Kidney epithelial cell (primary cell): Measurements from ENCODE around the gene SHPK. TPM values are rescaled to one million over a fixed set of nuclear protein-coding genes. Genes with fewer than 3 reads are reported as not detected.
A peak's percentile ranks its signal among the peaks of the same experiment; 100 is the strongest.

Experiments
- DNase-seq: peaks from one replicate; pipeline ENCODE4 v3.0.0-alpha.2; 2010; ENCODE audit warnings: low read depth
- H3K27me3 ChIP-seq: 2 replicates; pipeline ENCODE4 v1.6.0; 2011; ENCODE audit warnings: low read length; ENCODE audit not compliant: control insufficient read depth, insufficient read depth
- H3K36me3 ChIP-seq: 2 replicates; pipeline ENCODE4 v1.5.1; 2011; ENCODE audit warnings: low read length; ENCODE audit not compliant: control insufficient read depth, insufficient read depth
- H3K4me3 ChIP-seq: 2 replicates; pipeline ENCODE4 v1.5.1; 2011; ENCODE audit warnings: low read depth, mild to moderate bottlenecking, control low read depth, low read length
- total RNA-seq: library from RNA; depleted of rRNA; stranded (reverse); fragments of >200 nt; gene quantifications from 2 replicates; pipeline ENCODE4 v1.2.3, GENCODE V29; 2015
- TF ChIP-seq, protein P1 (sequence below): IDR thresholded peaks from 2 replicates; pipeline ENCODE4 v1.5.1; 2011; ENCODE audit warnings: mild to moderate bottlenecking, moderate library complexity, low read length, control low read depth, inconsistent platforms; ENCODE audit not compliant: insufficient read depth, poor library complexity, severe bottlenecking

SHPK gene
- total RNA-seq, 1 donor from 2014 or later, result 17.5 TPM

DNA sequence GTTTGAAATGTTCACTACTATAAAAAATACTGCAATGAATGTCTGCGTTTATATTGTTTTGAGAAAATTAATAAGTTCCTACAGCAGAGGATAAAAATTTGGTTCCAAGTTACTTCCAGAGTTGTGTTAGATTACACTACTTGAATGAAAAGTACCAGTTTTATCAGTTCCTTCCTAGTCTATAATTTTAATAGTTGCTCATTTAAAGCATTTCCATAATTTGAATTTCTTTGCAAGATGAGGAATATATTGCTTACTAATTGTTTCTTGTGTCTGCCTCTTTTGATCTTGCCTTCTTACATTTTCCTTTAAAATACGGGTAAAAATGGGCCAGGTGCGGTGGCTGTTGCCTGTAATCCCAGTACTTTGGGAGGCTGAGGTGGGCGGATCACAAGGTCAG lies 36.5 kb upstream of the SHPK start:
- H3K27me3 ChIP-seq, result no peaks in the 10 kb centered on the region
- TF ChIP-seq, protein P1, sequence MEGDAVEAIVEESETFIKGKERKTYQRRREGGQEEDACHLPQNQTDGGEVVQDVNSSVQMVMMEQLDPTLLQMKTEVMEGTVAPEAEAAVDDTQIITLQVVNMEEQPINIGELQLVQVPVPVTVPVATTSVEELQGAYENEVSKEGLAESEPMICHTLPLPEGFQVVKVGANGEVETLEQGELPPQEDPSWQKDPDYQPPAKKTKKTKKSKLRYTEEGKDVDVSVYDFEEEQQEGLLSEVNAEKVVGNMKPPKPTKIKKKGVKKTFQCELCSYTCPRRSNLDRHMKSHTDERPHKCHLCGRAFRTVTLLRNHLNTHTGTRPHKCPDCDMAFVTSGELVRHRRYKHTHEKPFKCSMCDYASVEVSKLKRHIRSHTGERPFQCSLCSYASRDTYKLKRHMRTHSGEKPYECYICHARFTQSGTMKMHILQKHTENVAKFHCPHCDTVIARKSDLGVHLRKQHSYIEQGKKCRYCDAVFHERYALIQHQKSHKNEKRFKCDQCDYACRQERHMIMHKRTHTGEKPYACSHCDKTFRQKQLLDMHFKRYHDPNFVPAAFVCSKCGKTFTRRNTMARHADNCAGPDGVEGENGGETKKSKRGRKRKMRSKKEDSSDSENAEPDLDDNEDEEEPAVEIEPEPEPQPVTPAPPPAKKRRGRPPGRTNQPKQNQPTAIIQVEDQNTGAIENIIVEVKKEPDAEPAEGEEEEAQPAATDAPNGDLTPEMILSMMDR, result no peak
- DNase-seq, result no peak
- H3K4me3 ChIP-seq, result no peak overlapping the region
- H3K36me3 ChIP-seq, result no peaks in the 10 kb centered on the region

DNA sequence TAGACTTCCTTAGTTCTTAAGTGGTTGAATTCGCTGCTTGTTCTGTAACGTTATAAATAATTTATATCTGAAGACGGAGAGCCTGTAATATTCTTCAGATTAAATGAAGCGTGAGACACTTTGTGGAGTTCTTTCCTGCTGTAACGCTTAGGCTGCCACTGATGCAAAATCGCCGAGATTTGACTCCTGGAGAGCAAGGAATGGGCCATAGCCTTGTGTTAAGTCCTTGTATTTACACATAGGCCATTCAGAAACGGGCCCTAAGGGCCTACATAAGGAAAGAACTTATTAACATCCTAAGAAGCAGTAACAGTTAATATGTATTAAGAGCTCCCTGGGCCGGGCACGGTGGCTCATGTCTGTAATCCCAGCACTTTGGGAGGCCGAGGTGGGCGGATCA lies 33.5 kb upstream of the SHPK start:
- no peak for DNase-seq
- no peaks in the 10 kb centered on the region for H3K27me3 ChIP-seq
- TF ChIP-seq, protein P1, result no peak
- H3K4me3 ChIP-seq, result peak overlapping the region; percentile 98
- no peaks in the 10 kb centered on the region for H3K36me3 ChIP-seq

DNA sequence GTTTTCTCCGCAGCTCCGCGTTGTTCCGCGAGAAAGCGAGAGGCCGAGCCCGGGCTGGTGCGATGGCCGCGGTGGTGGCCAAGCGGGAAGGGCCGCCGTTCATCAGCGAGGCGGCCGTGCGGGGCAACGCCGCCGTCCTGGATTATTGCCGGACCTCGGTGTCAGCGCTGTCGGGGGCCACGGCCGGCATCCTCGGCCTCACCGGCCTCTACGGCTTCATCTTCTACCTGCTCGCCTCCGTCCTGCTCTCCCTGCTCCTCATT lies 33.0 kb upstream of the SHPK start:
- Histone ChIP-seq H3K4me3 (peak overlapping the region; percentile 98), H3K27me3 (no peaks in the 10 kb centered on the region), H3K36me3 (no peaks in the 10 kb centered on the region)
- TF ChIP-seq, protein P1, result no peak
- no peak for DNase-seq

DNA sequence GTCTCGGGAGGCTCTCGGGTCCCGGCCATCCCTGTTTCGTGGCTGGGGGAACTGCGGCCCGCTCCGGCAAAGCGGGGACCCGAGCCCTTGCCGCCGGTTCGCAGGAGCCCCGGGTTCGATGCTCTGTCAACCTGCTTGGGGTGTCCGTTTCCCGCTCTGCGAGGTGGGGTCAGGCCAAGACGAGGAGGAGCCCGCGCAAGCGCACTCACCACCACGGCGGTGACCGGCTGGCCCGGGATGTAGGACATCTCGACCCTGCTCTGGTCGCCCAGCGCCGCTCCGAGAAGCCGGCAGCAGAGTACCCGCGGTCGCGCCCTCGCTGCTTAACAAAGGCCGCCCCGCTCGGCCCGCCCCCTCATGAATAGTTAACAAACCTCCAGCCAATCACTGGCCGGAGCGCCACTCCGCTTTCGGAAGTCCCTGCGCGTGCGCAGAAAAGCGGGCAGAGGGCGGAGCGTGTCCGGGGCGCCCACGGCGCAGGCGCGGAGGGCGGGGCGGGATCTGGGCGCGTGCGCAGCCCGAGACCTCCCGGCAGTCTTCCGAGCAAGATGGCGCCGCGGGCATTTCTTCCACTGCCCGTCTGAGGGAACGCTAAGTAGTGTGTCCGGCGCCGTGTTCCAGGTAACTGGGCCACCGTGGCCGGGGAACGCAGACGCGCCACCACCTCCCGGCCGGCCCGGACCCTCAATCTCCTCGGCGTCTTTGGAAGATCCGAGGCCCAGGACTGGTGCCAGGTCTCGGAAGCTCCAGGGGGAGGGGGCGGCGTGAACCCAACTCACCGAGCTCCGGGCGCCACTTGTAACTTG lies 32.4 kb upstream of the SHPK start, which contains the start of the genes EMC6 and TAX1BP3:
Gene EMC6, plus strand, starts transcription at position 534 of the 806 bp plus-strand sequence. CDS start 335 bp downstream, outside the sequence.
Gene TAX1BP3, minus strand, starts transcription at position 300 of the 806 bp plus-strand sequence. Its CDS starts 52 bp downstream, at position 248.
- Histone ChIP-seq H3K36me3 (peaks cover 2% of the 10 kb centered on the region), H3K4me3 (peak within 1 kb of the TSS; percentile 98), H3K27me3 (no peaks in the 10 kb centered on the region)
- TF ChIP-seq, protein P1, result no peak
- DNase-seq, result peak; percentile 82

DNA sequence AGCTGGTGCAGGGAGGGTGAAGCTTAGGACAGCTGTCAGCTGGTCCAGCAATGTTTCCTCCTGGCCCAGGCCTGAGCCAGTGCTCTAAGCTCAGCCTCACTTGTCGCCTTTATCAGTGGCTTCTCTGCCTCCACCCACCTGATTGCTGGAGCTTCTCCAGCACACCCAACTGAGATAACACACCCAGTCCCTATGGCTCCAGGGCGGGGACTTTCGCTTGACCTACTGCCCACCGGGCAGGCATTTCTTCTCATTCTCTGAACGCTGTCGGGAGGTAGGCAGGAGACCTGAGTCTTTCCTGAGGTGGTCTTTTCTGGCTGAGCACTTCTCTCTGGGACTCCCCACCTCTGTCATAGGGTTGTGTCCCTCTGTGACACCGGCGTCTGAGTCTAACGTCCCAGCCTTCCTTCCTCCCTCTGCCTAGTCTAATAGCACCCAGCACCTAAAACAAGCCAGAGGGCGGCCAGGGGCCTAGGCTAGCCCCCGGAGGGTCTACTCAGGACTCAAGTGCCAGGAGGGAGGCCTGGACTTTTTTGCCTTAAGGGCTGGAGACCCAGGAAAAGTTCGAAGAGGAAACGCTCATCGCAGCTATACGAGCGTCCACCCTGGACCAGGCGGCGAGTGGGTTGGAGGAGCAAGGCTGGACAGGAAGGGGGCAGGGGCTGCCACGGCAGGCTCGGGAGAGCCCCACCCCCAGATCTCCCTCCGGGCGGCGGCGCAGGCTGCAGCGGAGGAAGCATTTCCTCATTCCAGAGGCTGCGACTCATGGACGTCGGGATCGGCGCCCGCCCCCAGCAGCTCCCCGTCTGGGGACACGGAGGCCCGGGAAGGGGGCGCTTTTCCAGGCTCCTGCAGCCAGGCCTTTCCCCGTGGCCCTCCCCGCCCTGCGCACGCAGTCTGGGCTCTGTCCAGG lies 31.6 kb upstream of the SHPK start:
- no peaks in the 10 kb centered on the region for H3K27me3 ChIP-seq
- H3K36me3 ChIP-seq, result peaks cover 2% of the 10 kb centered on the region
- H3K4me3 ChIP-seq, result peak overlapping the region; percentile 98
- TF ChIP-seq, protein P1, result peak; percentile 13
- DNase-seq, result peak; percentile 54
